ENCODE measurements around the gene LDAH.

The LDAH gene

DNA sequence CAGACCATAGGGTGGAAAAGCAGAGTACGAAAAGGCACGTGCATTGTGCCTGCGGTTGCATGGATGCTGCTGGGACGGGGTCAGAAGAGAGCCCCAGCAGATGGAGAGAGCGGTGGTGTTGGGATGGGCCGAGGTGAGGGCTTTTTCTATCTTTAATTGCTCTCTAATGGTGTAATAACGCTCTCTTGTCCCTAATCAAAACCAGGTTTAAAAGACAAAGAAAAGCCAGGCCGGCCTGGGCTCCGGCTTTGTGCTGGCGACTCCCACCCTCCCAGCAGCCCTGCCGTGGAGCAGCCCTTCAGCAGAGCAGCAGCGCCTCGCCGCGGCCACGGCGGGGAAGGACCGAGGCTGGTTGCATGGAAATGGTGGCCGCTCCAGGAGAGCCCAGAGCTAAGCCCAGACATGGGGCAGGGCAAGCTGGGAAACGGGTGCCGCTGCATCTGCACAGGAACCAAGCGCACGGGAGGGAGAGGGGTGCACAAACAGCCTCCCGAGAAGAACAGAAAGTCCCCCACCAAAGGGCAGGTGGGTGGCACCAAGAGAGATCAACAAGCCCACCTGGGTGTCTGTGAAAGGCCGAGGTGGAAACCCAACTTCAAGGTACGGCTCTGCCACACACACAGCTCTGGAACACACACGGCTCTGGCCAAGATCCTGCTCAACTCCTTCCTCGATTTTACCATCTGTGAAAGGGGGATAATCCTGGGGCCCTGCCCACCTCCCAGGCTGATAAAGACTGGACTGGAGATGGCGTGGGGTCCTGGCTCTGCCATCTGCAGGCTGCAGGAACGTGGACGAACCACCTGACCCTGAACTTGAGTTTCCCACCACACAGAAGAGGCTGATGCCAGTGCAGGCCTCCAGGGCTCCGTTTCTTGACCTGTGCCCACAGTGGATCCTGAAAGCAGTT is 187.0 kb downstream of the LDAH start:
- Histone ChIP-seq H3K9me3 (replicated peaks; ENCODE audit: insufficient read depth, low read length) (no peaks in the 10 kb centered on the region), H3K4me3 (ENCODE audit: low read length) (no peak overlapping the region), H3K4me2 (ENCODE audit: low read depth, low read length) (no peak overlapping the region), H3K9me2 (replicated peaks; ENCODE audit: insufficient read depth, low read length) (no peaks in the 10 kb centered on the region), H2AFZ (ENCODE audit: low read length) (no peak overlapping the region), H3F3A (ENCODE audit: insufficient read depth, low read length) (peaks cover 18% of the 10 kb centered on the region), H3K4me1 (ENCODE audit: low read length) (peaks cover 15% of the 10 kb centered on the region), H3K79me2 (ENCODE audit: low read length) (no peaks in the 10 kb centered on the region), H4K20me1 (ENCODE audit: insufficient read depth, low read length) (no peaks in the 10 kb centered on the region), H3K27ac (ENCODE audit: low read length) (no peak overlapping the region), H3K27me3 (replicated peaks; ENCODE audit: insufficient read depth, low read length) (no peaks in the 10 kb centered on the region), H3K9ac (ENCODE audit: low read length) (no peak overlapping the region), H3K36me3 (replicated peaks; ENCODE audit: insufficient read depth, low read length) (no peaks in the 10 kb centered on the region)
- peak; percentile 72 for DNase-seq
- TF ChIP-seq EZH2phosphoT487 (IDR thresholded peaks at IDR 0.05; ENCODE audit: low read length) = no peak
- TF ChIP-seq, protein P1, sequence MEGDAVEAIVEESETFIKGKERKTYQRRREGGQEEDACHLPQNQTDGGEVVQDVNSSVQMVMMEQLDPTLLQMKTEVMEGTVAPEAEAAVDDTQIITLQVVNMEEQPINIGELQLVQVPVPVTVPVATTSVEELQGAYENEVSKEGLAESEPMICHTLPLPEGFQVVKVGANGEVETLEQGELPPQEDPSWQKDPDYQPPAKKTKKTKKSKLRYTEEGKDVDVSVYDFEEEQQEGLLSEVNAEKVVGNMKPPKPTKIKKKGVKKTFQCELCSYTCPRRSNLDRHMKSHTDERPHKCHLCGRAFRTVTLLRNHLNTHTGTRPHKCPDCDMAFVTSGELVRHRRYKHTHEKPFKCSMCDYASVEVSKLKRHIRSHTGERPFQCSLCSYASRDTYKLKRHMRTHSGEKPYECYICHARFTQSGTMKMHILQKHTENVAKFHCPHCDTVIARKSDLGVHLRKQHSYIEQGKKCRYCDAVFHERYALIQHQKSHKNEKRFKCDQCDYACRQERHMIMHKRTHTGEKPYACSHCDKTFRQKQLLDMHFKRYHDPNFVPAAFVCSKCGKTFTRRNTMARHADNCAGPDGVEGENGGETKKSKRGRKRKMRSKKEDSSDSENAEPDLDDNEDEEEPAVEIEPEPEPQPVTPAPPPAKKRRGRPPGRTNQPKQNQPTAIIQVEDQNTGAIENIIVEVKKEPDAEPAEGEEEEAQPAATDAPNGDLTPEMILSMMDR (IDR thresholded peaks at IDR 0.05; ENCODE audit: low read length) = peak; percentile 91

DNA sequence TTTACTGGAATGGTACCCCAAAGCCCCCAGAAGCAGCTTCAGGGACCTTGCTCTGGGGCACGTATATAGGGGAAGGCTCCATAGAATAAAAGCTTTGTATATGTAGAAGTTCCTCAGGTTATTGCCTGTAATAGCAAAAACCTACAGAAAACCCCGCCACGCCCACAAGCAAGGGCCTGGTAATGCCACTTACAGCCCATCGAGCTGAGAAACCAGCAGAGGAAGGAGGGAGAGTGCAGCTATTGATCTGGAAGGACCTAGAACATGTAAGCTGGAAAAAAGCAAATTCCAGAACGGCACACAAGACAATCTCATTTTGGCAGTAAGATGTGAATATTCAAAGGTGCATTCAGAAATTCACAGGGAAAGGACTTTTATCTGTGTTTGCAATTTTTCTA is 187.8 kb downstream of the LDAH start:
- Histone ChIP-seq H3K9me3 (replicated peaks; ENCODE audit: insufficient read depth, low read length) (no peaks in the 10 kb centered on the region), H3K27ac (ENCODE audit: low read length) (no peak overlapping the region), H3K36me3 (replicated peaks; ENCODE audit: insufficient read depth, low read length) (no peaks in the 10 kb centered on the region), H3K27me3 (replicated peaks; ENCODE audit: insufficient read depth, low read length) (no peaks in the 10 kb centered on the region), H3K4me2 (ENCODE audit: low read depth, low read length) (no peak overlapping the region), H3K4me1 (ENCODE audit: low read length) (peaks cover 15% of the 10 kb centered on the region), H3K9ac (ENCODE audit: low read length) (no peak overlapping the region), H3K79me2 (ENCODE audit: low read length) (no peaks in the 10 kb centered on the region), H3F3A (ENCODE audit: insufficient read depth, low read length) (peaks cover 18% of the 10 kb centered on the region), H4K20me1 (ENCODE audit: insufficient read depth, low read length) (no peaks in the 10 kb centered on the region), H3K9me2 (replicated peaks; ENCODE audit: insufficient read depth, low read length) (no peaks in the 10 kb centered on the region), H3K4me3 (ENCODE audit: low read length) (no peak overlapping the region), H2AFZ (ENCODE audit: low read length) (no peak overlapping the region)
- TF ChIP-seq EZH2phosphoT487 (IDR thresholded peaks at IDR 0.05; ENCODE audit: low read length) (no peak), EZH2 (optimal IDR thresholded peaks at IDR 0.05; ENCODE audit: low read depth, low read length) (no peak)
- TF ChIP-seq, protein P1 (IDR thresholded peaks at IDR 0.05; ENCODE audit: low read length) = no peak
- DNase-seq = no peak

DNA sequence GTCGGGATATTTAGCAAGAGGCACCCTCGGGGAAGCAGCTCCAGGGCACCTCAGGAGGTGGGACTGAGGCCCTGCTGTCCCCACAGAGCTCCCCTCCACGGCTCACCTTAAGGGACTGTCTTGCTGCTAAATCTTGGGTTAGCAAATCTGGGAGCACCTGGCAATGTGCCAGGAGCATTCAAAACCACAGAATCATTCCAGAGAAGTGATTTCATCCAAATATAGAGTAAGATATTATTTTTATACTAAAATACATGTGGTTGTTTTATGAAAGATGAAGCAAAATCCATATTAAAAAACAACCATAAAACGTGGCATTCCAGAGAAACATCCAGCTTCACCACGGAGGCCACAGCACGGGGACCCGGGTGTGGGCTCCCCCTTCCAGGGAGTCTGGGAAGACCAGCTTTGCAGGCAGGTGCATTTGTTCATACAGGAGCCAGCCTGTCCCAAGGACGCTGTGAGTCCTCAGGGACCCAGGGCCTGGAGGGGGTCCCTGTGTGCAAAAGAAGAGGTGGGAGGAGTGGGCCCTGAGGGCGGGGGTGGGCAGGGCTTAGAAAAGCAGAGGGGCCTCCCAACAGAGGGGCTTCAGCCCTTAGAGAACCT is 188.3 kb downstream of the LDAH start:
- Histone ChIP-seq H3F3A (ENCODE audit: insufficient read depth, low read length) (peaks cover 18% of the 10 kb centered on the region), H3K36me3 (replicated peaks; ENCODE audit: insufficient read depth, low read length) (no peaks in the 10 kb centered on the region), H3K4me1 (ENCODE audit: low read length) (peaks cover 15% of the 10 kb centered on the region), H3K27me3 (replicated peaks; ENCODE audit: insufficient read depth, low read length) (no peaks in the 10 kb centered on the region), H3K9ac (ENCODE audit: low read length) (no peak overlapping the region), H3K4me2 (ENCODE audit: low read depth, low read length) (peak overlapping the region; percentile 34; the same call in 1 of the 2 replicates), H4K20me1 (ENCODE audit: insufficient read depth, low read length) (no peaks in the 10 kb centered on the region), H2AFZ (ENCODE audit: low read length) (no peak overlapping the region), H3K9me2 (replicated peaks; ENCODE audit: insufficient read depth, low read length) (no peaks in the 10 kb centered on the region), H3K27ac (ENCODE audit: low read length) (peak overlapping the region; percentile 65; the same call in 1 of the 2 replicates), H3K9me3 (replicated peaks; ENCODE audit: insufficient read depth, low read length) (no peaks in the 10 kb centered on the region), H3K79me2 (ENCODE audit: low read length) (no peaks in the 10 kb centered on the region), H3K4me3 (ENCODE audit: low read length) (no peak overlapping the region)
- DNase-seq = no peak
- TF ChIP-seq, protein P1 (IDR thresholded peaks at IDR 0.05; ENCODE audit: low read length) = no peak
- TF ChIP-seq EZH2phosphoT487 (IDR thresholded peaks at IDR 0.05; ENCODE audit: low read length) (no peak), EZH2 (optimal IDR thresholded peaks at IDR 0.05; ENCODE audit: low read depth, low read length) (no peak)
